ENCODE data around the gene COL6A2. TPM values are rescaled to one million over a fixed set of nuclear protein-coding genes. Genes with fewer than 3 reads are reported as not detected.

The COL6A2 gene
- total RNA-seq, 1 donor from 2014 or later: 373 TPM

DNA sequence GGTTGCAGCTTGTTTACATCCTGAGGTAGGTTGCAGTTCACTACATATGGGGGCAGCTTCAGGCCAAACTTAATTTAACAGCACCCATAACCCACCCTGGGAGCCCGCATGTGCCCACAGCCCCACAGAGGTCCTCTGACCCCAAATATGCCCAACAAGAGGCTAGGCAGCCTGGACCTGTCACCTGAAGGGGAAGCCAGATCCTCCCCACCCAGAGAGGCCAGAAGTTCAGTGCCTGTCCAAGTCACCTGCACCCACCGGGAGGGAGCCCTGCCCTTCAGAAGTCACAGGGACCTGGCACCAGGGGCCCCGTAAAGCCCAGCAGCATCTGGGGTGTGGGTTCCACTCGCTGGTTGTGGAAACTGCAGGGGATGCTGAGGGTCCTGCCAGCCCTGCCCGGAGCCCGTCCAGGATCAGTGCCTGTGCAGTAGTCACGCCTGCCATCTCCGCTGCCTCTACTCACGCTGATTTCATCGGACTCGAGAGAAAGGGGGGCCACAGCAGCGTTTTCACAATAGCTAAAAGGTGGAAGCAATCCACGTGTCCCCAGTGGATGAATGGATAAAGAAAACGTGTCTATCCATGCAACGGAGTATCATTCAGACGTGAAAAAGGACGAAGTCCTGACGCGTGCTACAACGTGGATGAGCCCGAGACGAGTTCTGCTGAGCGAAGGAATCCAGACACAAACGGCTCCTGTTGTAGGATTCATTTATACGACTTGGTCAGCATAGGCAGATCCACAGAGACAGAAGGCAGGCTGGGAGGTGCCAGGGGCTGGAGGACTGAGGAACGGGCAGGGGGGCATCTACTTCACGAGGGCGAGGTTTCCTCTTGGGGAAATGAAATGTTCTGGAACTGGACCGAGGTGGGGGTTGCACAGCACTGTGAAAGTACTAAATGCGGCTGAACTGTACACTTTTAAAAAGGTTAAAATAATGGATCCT, 33.9 kb upstream of the COL6A2 start:
- TF ChIP-seq, protein P1, sequence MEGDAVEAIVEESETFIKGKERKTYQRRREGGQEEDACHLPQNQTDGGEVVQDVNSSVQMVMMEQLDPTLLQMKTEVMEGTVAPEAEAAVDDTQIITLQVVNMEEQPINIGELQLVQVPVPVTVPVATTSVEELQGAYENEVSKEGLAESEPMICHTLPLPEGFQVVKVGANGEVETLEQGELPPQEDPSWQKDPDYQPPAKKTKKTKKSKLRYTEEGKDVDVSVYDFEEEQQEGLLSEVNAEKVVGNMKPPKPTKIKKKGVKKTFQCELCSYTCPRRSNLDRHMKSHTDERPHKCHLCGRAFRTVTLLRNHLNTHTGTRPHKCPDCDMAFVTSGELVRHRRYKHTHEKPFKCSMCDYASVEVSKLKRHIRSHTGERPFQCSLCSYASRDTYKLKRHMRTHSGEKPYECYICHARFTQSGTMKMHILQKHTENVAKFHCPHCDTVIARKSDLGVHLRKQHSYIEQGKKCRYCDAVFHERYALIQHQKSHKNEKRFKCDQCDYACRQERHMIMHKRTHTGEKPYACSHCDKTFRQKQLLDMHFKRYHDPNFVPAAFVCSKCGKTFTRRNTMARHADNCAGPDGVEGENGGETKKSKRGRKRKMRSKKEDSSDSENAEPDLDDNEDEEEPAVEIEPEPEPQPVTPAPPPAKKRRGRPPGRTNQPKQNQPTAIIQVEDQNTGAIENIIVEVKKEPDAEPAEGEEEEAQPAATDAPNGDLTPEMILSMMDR (IDR thresholded peaks at IDR 0.05; ENCODE audit: insufficient read depth, low read length, poor library complexity, severe bottlenecking): no peak
- peaks cover 7% of the 10 kb centered on the region for H3K27me3 ChIP-seq (ENCODE audit: control insufficient read depth, insufficient read depth, low read length)
- DNase-seq (ENCODE audit: low read depth): no peak
- no peaks in the 10 kb centered on the region for H3K36me3 ChIP-seq (ENCODE audit: control insufficient read depth, insufficient read depth, low read length)
- H3K4me3 ChIP-seq (ENCODE audit: low read depth, low read length): no peak overlapping the region

DNA sequence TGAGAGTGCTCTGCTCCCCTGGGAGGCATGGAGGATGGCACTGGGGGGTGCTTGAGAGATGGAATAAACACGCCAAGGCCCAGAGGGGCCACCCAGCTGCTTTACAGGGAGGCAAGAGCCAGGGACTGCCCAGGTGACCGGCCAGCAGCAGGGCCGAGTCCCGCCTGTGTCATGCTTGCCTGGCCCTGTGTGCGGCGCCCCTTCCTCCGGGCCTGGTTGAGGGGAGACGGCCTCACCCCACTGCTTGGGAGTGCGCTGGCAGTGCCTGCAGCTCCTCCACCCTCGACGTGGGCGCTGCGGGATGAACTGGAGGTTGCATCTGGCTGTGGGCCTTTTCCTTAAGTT, 33.1 kb upstream of the COL6A2 start:
- no peak for DNase-seq (ENCODE audit: low read depth)
- H3K27me3 ChIP-seq (ENCODE audit: control insufficient read depth, insufficient read depth, low read length): peaks cover 7% of the 10 kb centered on the region
- TF ChIP-seq, protein P1 (IDR thresholded peaks at IDR 0.05; ENCODE audit: insufficient read depth, low read length, poor library complexity, severe bottlenecking): no peak
- no peaks in the 10 kb centered on the region for H3K36me3 ChIP-seq (ENCODE audit: control insufficient read depth, insufficient read depth, low read length)
- no peak overlapping the region for H3K4me3 ChIP-seq (ENCODE audit: low read depth, low read length)

DNA sequence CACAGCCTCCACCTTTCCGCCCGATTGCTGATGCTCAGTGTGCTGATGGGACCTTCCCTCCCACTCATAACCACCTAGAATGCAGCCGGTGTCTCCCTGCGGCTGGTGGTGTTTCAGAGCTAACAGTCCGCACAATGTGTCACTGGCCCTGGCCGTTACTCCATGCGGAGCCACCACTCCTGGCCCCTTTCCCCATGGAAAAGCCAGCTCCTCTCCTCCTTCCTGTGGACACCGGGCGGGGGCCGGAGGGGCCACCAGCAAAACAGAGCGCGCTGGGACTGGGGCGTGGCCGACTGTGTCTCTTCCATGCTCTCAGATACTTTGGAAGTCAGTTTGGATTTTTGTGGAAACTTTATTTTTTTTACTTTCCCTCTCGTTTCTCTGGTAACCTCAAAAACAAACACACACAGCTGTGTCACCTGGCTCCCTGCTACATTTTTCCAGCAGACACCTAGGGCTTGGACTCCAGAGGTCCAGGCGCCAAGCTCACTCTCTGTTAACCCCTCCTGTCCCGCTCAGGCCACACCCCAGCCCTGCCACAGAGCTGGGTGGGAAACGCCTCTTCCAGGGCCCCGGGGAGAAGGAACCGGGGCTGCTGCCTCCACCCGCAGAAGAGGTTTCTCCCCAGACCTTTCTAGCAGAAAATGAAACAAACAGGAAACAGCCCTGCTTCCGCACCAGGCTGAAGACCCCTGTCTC, 32.5 kb upstream of the COL6A2 start:
- peaks cover 7% of the 10 kb centered on the region for H3K27me3 ChIP-seq (ENCODE audit: control insufficient read depth, insufficient read depth, low read length)
- H3K4me3 ChIP-seq (ENCODE audit: low read depth, low read length): no peak overlapping the region
- no peak for DNase-seq (ENCODE audit: low read depth)
- TF ChIP-seq, protein P1 (IDR thresholded peaks at IDR 0.05; ENCODE audit: insufficient read depth, low read length, poor library complexity, severe bottlenecking): no peak
- no peaks in the 10 kb centered on the region for H3K36me3 ChIP-seq (ENCODE audit: control insufficient read depth, insufficient read depth, low read length)

DNA sequence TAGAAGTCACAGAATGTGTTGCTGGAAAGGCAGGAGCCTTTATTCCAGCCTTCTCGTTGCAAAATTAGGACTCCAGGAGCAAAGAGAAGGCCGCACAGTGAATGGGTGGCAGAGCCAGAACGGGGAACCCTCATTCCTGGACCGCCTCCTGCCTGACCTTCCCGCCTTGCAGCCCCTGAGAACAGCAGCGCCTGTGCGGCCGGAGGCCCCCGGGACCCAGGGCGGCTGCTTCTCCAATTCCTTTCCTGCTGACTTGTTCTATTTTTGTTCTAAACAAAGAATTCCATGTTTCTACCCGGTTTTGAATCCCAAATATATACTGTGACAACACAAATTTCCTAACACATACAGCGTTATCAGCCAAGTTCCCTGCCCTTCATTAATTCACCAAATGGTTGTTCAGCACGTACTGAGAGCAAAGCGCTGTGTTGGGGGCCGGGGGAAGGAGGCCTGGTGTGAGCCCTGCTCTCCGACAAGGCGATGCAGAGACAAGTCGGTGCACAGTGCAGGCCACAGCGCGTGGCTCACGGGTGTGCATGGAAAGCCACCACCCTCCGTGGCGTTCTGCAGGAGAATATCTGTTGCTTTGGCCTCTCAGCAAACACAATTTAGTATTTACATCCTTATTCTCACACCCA, 31.9 kb upstream of the COL6A2 start:
- H3K36me3 ChIP-seq (ENCODE audit: control insufficient read depth, insufficient read depth, low read length): no peaks in the 10 kb centered on the region
- TF ChIP-seq, protein P1 (IDR thresholded peaks at IDR 0.05; ENCODE audit: insufficient read depth, low read length, poor library complexity, severe bottlenecking): no peak
- no peak for DNase-seq (ENCODE audit: low read depth)
- peaks cover 9% of the 10 kb centered on the region for H3K27me3 ChIP-seq (ENCODE audit: control insufficient read depth, insufficient read depth, low read length)
- no peak overlapping the region for H3K4me3 ChIP-seq (ENCODE audit: low read depth, low read length)

DNA sequence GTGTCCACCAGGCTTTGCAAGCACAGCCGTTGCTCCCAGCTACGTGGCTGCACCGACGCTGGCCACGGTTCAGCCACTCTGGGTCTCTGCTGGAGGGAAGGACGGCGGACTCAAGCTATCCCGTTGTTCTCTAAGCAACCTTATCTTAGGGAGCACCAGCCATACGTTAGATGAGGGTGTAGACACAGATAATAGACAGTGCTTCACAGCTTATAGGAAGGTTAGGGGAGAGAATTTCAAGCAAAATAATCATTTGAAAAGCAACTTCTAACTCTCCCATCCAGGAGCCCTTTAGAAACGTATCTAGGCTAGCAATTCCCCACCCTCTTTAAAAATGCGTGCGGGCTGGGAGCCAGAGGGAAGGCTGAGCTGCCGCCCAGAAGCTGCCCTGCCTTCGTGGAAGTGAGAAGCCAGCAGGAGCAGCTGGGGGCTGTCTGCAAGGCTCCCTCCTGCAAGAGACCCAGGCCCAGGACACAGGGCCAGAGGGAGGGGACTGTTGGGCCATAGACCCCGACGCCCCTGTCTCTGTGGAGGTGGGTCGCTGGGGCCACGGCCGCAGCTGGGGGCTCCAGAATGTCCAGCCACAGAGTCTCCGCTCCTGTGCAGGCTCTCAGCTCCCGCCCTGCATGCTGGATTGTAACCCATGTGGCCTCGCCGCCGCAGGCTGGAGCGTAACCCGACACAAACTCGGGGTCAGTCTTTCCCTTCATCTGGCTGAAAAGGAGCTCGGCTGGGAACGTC, 31.2 kb upstream of the COL6A2 start:
- no peaks in the 10 kb centered on the region for H3K36me3 ChIP-seq (ENCODE audit: control insufficient read depth, insufficient read depth, low read length)
- H3K27me3 ChIP-seq (ENCODE audit: control insufficient read depth, insufficient read depth, low read length): peaks cover 9% of the 10 kb centered on the region
- TF ChIP-seq, protein P1 (IDR thresholded peaks at IDR 0.05; ENCODE audit: insufficient read depth, low read length, poor library complexity, severe bottlenecking): no peak
- H3K4me3 ChIP-seq (ENCODE audit: low read depth, low read length): no peak overlapping the region
- DNase-seq (ENCODE audit: low read depth): no peak

All from kidney epithelial cell (primary cell).